H1 (cell line): ENCODE measurements around the gene ZWILCH. TPM values are rescaled to one million over a fixed set of nuclear protein-coding genes. Genes with fewer than 3 reads are reported as not detected.

ENCODE experiments used
- CTCF ChIA-PET: fragments of 300-600 bp; sonication (Branson Sonifier 250); formaldehyde crosslinking; loops from one replicate; lab custom pipeline; 2021; ENCODE audit not compliant: partially characterized antibody; lab: Charles Lee
- POLR2A ChIA-PET: fragments of 300-600 bp; sonication (Branson Sonifier 250); formaldehyde crosslinking; loops from one replicate; lab custom pipeline; 2021; ENCODE audit warnings: inconsistent platforms; ENCODE audit not compliant: partially characterized antibody; lab: Charles Lee
- DNase-seq, 2 experiments: peaks; one replicate each; pipeline versions ENCODE4 v3.0.0 to v3.0.0-alpha.2; 2010 to 2022; ENCODE audit warnings: low spot score in 2 of 2, low read depth in 1 of 2, mixed read lengths in 1 of 2
- FAIRE-seq: peaks from 2 replicates; lab custom pipeline; 2011; peaks lifted over from hg19 to GRCh38; lab: Jason Lieb, UNC
- H2AFZ ChIP-seq: 2 replicates; pipeline ENCODE4 v1.8.1; 2012; ENCODE audit warnings: low read length, inconsistent platforms
- H2AK5ac ChIP-seq: 2 replicates; pipeline ENCODE4 v1.6.1; 2013; ENCODE audit warnings: low read depth, low read length
- H2BK120ac ChIP-seq: replicated peaks from 2 replicates; pipeline ENCODE3; 2013; ENCODE audit warnings: low read depth, low read length, inconsistent platforms
- H2BK12ac ChIP-seq: 2 replicates; pipeline ENCODE4 v1.6.1; 2013; ENCODE audit warnings: low read depth, low read length
- H2BK15ac ChIP-seq: 2 replicates; pipeline ENCODE4 v1.6.1; 2013; ENCODE audit warnings: low read length
- H2BK20ac ChIP-seq: 2 replicates; pipeline ENCODE4 v1.6.1; 2013; ENCODE audit warnings: low read length
- H2BK5ac ChIP-seq: 2 replicates; pipeline ENCODE4 v1.6.1; 2013; ENCODE audit warnings: low read depth, low read length
- H3K14ac ChIP-seq: 2 replicates; pipeline ENCODE4 v1.6.1; 2013; ENCODE audit warnings: inconsistent platforms; ENCODE audit not compliant: insufficient read length
- H3K18ac ChIP-seq: 2 replicates; pipeline ENCODE4 v1.6.1; 2013; ENCODE audit warnings: low read length; ENCODE audit errors: extremely low read depth
- H3K23ac ChIP-seq: 2 replicates; pipeline ENCODE4 v1.6.1; 2013; ENCODE audit warnings: inconsistent platforms; ENCODE audit not compliant: insufficient read length
- H3K23me2 ChIP-seq: 2 replicates; pipeline ENCODE4 v1.6.1; 2013; ENCODE audit warnings: low read depth, low read length
- H3K27ac ChIP-seq: 2 replicates; pipeline ENCODE4 v1.6.1; 2011; ENCODE audit warnings: low read depth, low read length, inconsistent platforms
- H3K27me3 ChIP-seq, 4 experiments: replicated peaks in 1 of 4; 1 replicate in 1 of 4; 2 replicates in 3 of 4; pipeline versions ENCODE4 v1.6.1 to v1.8.1; 2011 to 2013; ENCODE audit warnings: low read length in 3 of 4, mild to moderate bottlenecking in 3 of 4, inconsistent platforms in 2 of 4, mixed read lengths in 2 of 4, moderate library complexity in 1 of 4; ENCODE audit not compliant: control insufficient read depth in 3 of 4, insufficient read depth in 3 of 4; ENCODE audit errors: extremely low read depth in 1 of 4
- H3K36me3 ChIP-seq, 4 experiments: 2 replicates each; pipeline versions ENCODE4 v1.6.1 to v1.8.1; 2011 to 2013; ENCODE audit warnings: mild to moderate bottlenecking in 4 of 4, low read length in 3 of 4, moderate library complexity in 2 of 4, control low read depth in 1 of 4, inconsistent platforms in 1 of 4; ENCODE audit not compliant: insufficient read depth in 4 of 4, control insufficient read depth in 2 of 4
- H3K4ac ChIP-seq: replicated peaks from 2 replicates; pipeline ENCODE3; 2013; ENCODE audit warnings: low read length, low read depth, mixed read lengths, inconsistent platforms; ENCODE audit not compliant: insufficient read length
- H3K4me1 ChIP-seq, 4 experiments: replicated peaks in 1 of 4; 1 replicate in 1 of 4; 2 replicates in 3 of 4; pipeline versions ENCODE4 v1.6.1 to v1.8.1; 2011 to 2013; ENCODE audit warnings: low read length in 3 of 4, inconsistent platforms in 2 of 4, mixed read lengths in 1 of 4; ENCODE audit not compliant: insufficient read depth in 4 of 4, control insufficient read depth in 3 of 4
- H3K4me2 ChIP-seq, 2 experiments: 2 replicates each; pipeline versions ENCODE4 v1.6.1 to v1.8.1; 2011 to 2013; ENCODE audit warnings: low read depth in 2 of 2, low read length in 2 of 2, control low read depth in 1 of 2, inconsistent platforms in 1 of 2, mild to moderate bottlenecking in 1 of 2; ENCODE audit not compliant: insufficient read depth in 1 of 2
- H3K4me3 ChIP-seq, 4 experiments: fragments of 200-600, 300-600 bp in 1 of 4; sonication (generic), shearing (Covaris generic), sonication (Bioruptor Twin) in 1 of 4; 2 replicates each; pipeline versions ENCODE4 v1.5.1 to v1.8.1; 2011 to 2016; ENCODE audit warnings: low read length in 4 of 4, low read depth in 3 of 4, control low read depth in 2 of 4, inconsistent platforms in 2 of 4, mild to moderate bottlenecking in 2 of 4, mixed read lengths in 1 of 4, moderate library complexity in 1 of 4; ENCODE audit not compliant: insufficient read depth in 2 of 4; ENCODE audit errors: extremely low read depth in 1 of 4
- H3K56ac ChIP-seq: replicated peaks from 2 replicates; pipeline ENCODE3; 2013; ENCODE audit warnings: low read depth, mild to moderate bottlenecking, mixed read lengths, low read length, inconsistent platforms; ENCODE audit not compliant: insufficient read length
- H3K79me1 ChIP-seq: 2 replicates; pipeline ENCODE4 v1.6.1; 2013; ENCODE audit warnings: low read depth, low read length, control low read depth
- H3K79me2 ChIP-seq, 2 experiments: 2 replicates each; pipeline versions ENCODE4 v1.6.1 to v1.8.1; 2012 to 2013; ENCODE audit warnings: low read length in 2 of 2, mild to moderate bottlenecking in 2 of 2, inconsistent platforms in 1 of 2; ENCODE audit not compliant: insufficient read depth in 2 of 2, control insufficient read depth in 1 of 2
- H3K9ac ChIP-seq, 4 experiments: replicated peaks in 1 of 4; 1 replicate in 1 of 4; 2 replicates in 3 of 4; pipeline versions ENCODE4 v1.6.1 to v1.8.1; 2011 to 2013; ENCODE audit warnings: low read depth in 3 of 4, low read length in 3 of 4, control low read depth in 2 of 4, mild to moderate bottlenecking in 2 of 4, moderate library complexity in 2 of 4, inconsistent platforms in 1 of 4; ENCODE audit errors: extremely low read depth in 1 of 4
- H3K9me3 ChIP-seq, 2 experiments: 2 replicates each; pipeline versions ENCODE4 v1.6.1 to v1.8.1; 2012 to 2013; ENCODE audit warnings: mild to moderate bottlenecking in 2 of 2, moderate library complexity in 2 of 2, control low read depth in 1 of 2, inconsistent platforms in 1 of 2, low read depth in 1 of 2, low read length in 1 of 2, mixed read lengths in 1 of 2; ENCODE audit not compliant: insufficient read depth in 2 of 2
- H4K20me1 ChIP-seq, 2 experiments: replicated peaks in 1 of 2; 2 replicates each; pipeline versions ENCODE3 to v1.8.1; 2011 to 2013; ENCODE audit warnings: inconsistent platforms in 2 of 2, low read length in 2 of 2, mild to moderate bottlenecking in 1 of 2; ENCODE audit not compliant: insufficient read depth in 2 of 2, control insufficient read depth in 1 of 2
- H4K5ac ChIP-seq: 2 replicates; pipeline ENCODE4 v1.6.1; 2013; ENCODE audit warnings: low read length, low read depth, mixed read lengths, inconsistent platforms; ENCODE audit not compliant: insufficient read length
- H4K8ac ChIP-seq: 2 replicates; pipeline ENCODE4 v1.8.0; 2013; ENCODE audit warnings: mild to moderate bottlenecking, moderate library complexity, low read length, inconsistent platforms; ENCODE audit not compliant: insufficient read depth; ENCODE audit errors: extremely low read depth
- H4K91ac ChIP-seq: replicated peaks from 2 replicates; pipeline ENCODE3; 2013; ENCODE audit warnings: low read length, mixed read lengths, inconsistent platforms; ENCODE audit not compliant: insufficient read length
- BACH1 ChIP-seq: IDR thresholded peaks from 2 replicates; pipeline ENCODE4 v1.6.1; 2012; ENCODE audit warnings: low read length, improper control_type of control experiment
- CEBPB ChIP-seq: IDR thresholded peaks from 2 replicates; pipeline ENCODE4 v1.6.1; 2012; ENCODE audit warnings: low read depth, low read length
- CHD1 ChIP-seq: IDR thresholded peaks from 2 replicates; pipeline ENCODE4 v1.6.1; 2012; ENCODE audit warnings: low read depth, low read length, improper control_type of control experiment
- EGR1 ChIP-seq: IDR thresholded peaks from 2 replicates; pipeline ENCODE4 v1.6.1; 2011; ENCODE audit warnings: low read depth, low read length, borderline replicate concordance
- HDAC2 ChIP-seq, 2 experiments: fragments of 300-600 bp in 1 of 2; sonication (generic) in 1 of 2; IDR thresholded peaks; 2 replicates each; pipeline ENCODE4 v1.6.1; 2011 to 2012; ENCODE audit warnings: low read depth in 2 of 2, low read length in 2 of 2, mild to moderate bottlenecking in 2 of 2, moderate library complexity in 2 of 2, borderline replicate concordance in 1 of 2, inconsistent platforms in 1 of 2
- JUN ChIP-seq: IDR thresholded peaks from 2 replicates; pipeline ENCODE4 v1.6.1; 2011; ENCODE audit warnings: low read depth, mild to moderate bottlenecking, improper control_type of control experiment, low read length
- JUND ChIP-seq: IDR thresholded peaks from 2 replicates; pipeline ENCODE4 v1.6.1; 2011; ENCODE audit warnings: mild to moderate bottlenecking, improper control_type of control experiment, low read length
- PHF8 ChIP-seq: fragments of 200-600 bp; sonication (generic); conservative IDR thresholded peaks from 2 replicates; pipeline ENCODE4 v1.7.1; 2012; ENCODE audit warnings: low read depth, mild to moderate bottlenecking, inconsistent platforms, low read length, moderate library complexity
- POLR2A ChIP-seq, 2 experiments: IDR thresholded peaks; 1 replicate in 1 of 2; 2 replicates in 1 of 2; pipeline ENCODE4 v1.6.1; 2011; ENCODE audit warnings: low read depth in 2 of 2, low read length in 2 of 2, mild to moderate bottlenecking in 2 of 2; ENCODE audit errors: control extremely low read depth in 1 of 2
- RAD21 ChIP-seq, 2 experiments: IDR thresholded peaks in 1 of 2; conservative IDR thresholded peaks in 1 of 2; 2 replicates each; pipeline ENCODE4 v1.6.1; 2011; ENCODE audit warnings: low read depth in 2 of 2, low read length in 2 of 2, improper control_type of control experiment in 1 of 2, inconsistent platforms in 1 of 2, mild to moderate bottlenecking in 1 of 2, moderate library complexity in 1 of 2
- RBBP5 ChIP-seq: IDR thresholded peaks from 2 replicates; pipeline ENCODE4 v1.7.1; 2012; ENCODE audit warnings: low read depth, mild to moderate bottlenecking, inconsistent platforms, low read length, moderate library complexity, borderline replicate concordance
- RXRA ChIP-seq: IDR thresholded peaks from 2 replicates; pipeline ENCODE4 v1.6.1; 2011; ENCODE audit warnings: low read depth, mild to moderate bottlenecking, low read length, moderate library complexity; ENCODE audit not compliant: insufficient read depth
- TAF1 ChIP-seq: IDR thresholded peaks from 2 replicates; pipeline ENCODE4 v1.6.1; 2011; ENCODE audit warnings: mild to moderate bottlenecking, low read depth, low read length
- TBP ChIP-seq: IDR thresholded peaks from 2 replicates; pipeline ENCODE4 v1.6.1; 2011; ENCODE audit warnings: low read depth, low read length, improper control_type of control experiment
- WGBS, 2 experiments: shearing (Covaris generic) in 1 of 2; methylation state at CpG; one replicate each; pipeline versions ENCODE4 v1.1.6 to v1.1.7; 2013 to 2015; ENCODE audit warnings: low lambda C conversion rate in 2 of 2, mixed read lengths in 2 of 2, inconsistent platforms in 1 of 2, low coverage in 1 of 2, missing lambda C conversion rate in 1 of 2; ENCODE audit not compliant: insufficient replicate concordance in 2 of 2, insufficient coverage in 1 of 2, insufficient read length in 1 of 2; ENCODE audit errors: extremely low coverage in 1 of 2, missing lambda C conversion rate in 1 of 2; 5-methylcytosine and 5-hydroxymethylcytosine counted together
- polyA plus RNA-seq, 7 experiments: library from polyadenylated mRNA; depleted of rRNA in 3 of 7; stranded (reverse) in 5 of 7; unstranded in 2 of 7; fragments of >200 nt in 5 of 7; fragments of 200-250 nt in 2 of 7; gene quantifications; 1 replicate in 5 of 7; 2 replicates in 1 of 7; 4 replicates in 1 of 7; pipeline versions ENCODE4 v1.2.1 to v1.2.3, GENCODE V29; 2011 to 2013; ENCODE audit warnings: missing spikeins in 2 of 7, mixed read lengths in 2 of 7
- total RNA-seq: library from RNA; stranded (reverse); fragmentation: NEBNext Ultra II Directional; extraction: Animal tissue kit (Norgen Biotek cat#: 25700); gene quantifications from 2 replicates; pipeline ENCODE4 v1.2.1, GENCODE V29; 2021

The ZWILCH gene
- total and polyA plus RNA-seq, 2 of the 8 experiments (the other 6 are each of a cell fraction or from before 2014, with no cell fraction given), result 18.1 to 61.5 TPM

- no peak overlapping the region for H2BK20ac ChIP-seq
- H3K9me3 ChIP-seq, result 0 out of 4 replicates have a peak, but pooled peaks cover 0 to 5% of the 10 kb centered on the region in 2 experiments
- H3K4me2 ChIP-seq, result no peak overlapping the region
- H2AK5ac ChIP-seq, result no peak overlapping the region
- peaks cover 0 to 4% of the 10 kb centered on the region in 2 experiments for H4K20me1 ChIP-seq
- no peak overlapping the region for H2BK5ac ChIP-seq
- no peak overlapping the region for H3K56ac ChIP-seq
- H2AFZ ChIP-seq, result no peak overlapping the region
- ChIA-PET POLR2A (interaction anchor here (3.7 kb wide), 1 partner anchor 36 kb away, joined by 9 read pairs; the partner anchor contains the start of gene SNAPC5), CTCF (interaction anchor here (0.9 to 1.1 kb wide), 2 partner anchors 58 to 158 kb away, joined by 3 read pairs; no protein-coding TSS in a partner anchor)
- FAIRE-seq, result no peak
- H4K8ac ChIP-seq, result no peak overlapping the region
- no peak overlapping the region for H4K91ac ChIP-seq
- H3K4me1 ChIP-seq, result peaks cover 2 to 10% (median 5%) of the 10 kb centered on the region in 4 experiments; a peak in 6 of 7 replicates
- peaks cover 2% of the 10 kb centered on the region; the same call in 1 of the 2 replicates for H3K79me1 ChIP-seq
- no peak overlapping the region for H3K9ac ChIP-seq
- no peak overlapping the region for H3K4ac ChIP-seq
- H3K79me2 ChIP-seq, result no peaks in the 10 kb centered on the region
- 65% methylated on average over 4 of the region's 4 CpGs; no CpG with 5 or more reads in 1 of the 2 experiments for WGBS, 2 experiments
- H3K18ac ChIP-seq, result no peak overlapping the region
- no peak overlapping the region for H3K14ac ChIP-seq
- H3K27me3 ChIP-seq, result no peaks in the 10 kb centered on the region
- no peak for DNase-seq
- no peak overlapping the region for H3K4me3 ChIP-seq
- H4K5ac ChIP-seq, result no peak overlapping the region
- no peak overlapping the region for H3K23ac ChIP-seq
- no peak overlapping the region for H2BK12ac ChIP-seq
- no peak overlapping the region for H2BK15ac ChIP-seq
- H3K23me2 ChIP-seq, result no peaks in the 10 kb centered on the region
- H3K36me3 ChIP-seq, result peaks cover 0 to 2% (median 1%) of the 10 kb centered on the region in 4 experiments; a peak in 4 of 8 replicates
- TF ChIP-seq EGR1 (no peak), RBBP5 (no peak), JUN (no peak), PHF8 (no peak), CHD1 (no peak), RXRA (no peak), RAD21 (IDR thresholded peaks at IDR 0.05 in 1 of 2, conservative IDR thresholded peaks at IDR 0.05 in 1 of 2; ENCODE audit: low read depth in 2 of 2, low read length in 2 of 2) (no peak), TAF1 (no peak), JUND (no peak), BACH1 (no peak), TBP (no peak), CEBPB (no peak), HDAC2 (IDR thresholded peaks at IDR 0.05; ENCODE audit: borderline replicate concordance in 1 of 2, low read depth in 2 of 2, low read length in 2 of 2) (no peak), POLR2A (IDR thresholded peaks at IDR 0.05; ENCODE audit: control extremely low read depth in 1 of 2, low read depth in 2 of 2, low read length in 2 of 2) (no peak)
- H2BK120ac ChIP-seq, result no peak overlapping the region
- no peak overlapping the region for H3K27ac ChIP-seq
Observed at GRCh38 chr15:66462627-66463026, 42.5 kb upstream of the ZWILCH start.
